Measurements from ENCODE around the gene N4BP2L1.

N4BP2L1 gene

DNA sequence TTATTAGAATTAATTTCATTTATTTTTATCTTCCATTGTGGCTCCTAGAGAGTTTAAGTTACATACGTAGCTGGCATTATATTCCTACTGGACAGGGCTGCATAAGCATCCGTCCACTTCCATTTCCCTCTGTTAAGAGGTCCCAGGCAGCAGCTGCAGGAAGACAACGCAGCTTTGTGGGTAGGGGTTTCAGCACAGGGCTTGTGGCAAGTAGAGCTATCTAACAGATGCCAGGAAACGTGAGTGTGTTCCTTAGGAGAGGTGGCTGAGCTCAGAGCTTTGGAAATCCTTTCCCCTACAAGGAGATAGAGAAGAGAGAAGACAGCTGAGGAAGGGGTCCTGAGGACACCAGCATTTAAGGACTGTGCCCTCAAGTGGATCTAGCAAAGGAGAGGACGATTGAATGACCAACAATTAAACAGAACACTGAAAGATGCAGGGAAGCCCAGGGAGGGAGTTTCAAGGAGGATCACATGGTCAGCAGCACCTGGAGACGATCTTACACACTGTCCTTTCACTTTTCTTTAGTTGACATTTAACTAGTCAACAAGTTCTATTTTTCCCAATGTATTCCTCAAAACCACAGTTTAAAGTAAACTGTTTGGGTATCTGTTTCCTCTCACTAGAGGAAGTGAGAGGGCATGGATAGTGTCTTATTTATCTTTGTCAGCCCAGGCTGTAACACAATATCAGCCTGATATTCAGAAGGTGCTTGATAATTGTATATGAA, 2.3 kb upstream of the N4BP2L1 start:
- no peak for DNase-seq

DNA sequence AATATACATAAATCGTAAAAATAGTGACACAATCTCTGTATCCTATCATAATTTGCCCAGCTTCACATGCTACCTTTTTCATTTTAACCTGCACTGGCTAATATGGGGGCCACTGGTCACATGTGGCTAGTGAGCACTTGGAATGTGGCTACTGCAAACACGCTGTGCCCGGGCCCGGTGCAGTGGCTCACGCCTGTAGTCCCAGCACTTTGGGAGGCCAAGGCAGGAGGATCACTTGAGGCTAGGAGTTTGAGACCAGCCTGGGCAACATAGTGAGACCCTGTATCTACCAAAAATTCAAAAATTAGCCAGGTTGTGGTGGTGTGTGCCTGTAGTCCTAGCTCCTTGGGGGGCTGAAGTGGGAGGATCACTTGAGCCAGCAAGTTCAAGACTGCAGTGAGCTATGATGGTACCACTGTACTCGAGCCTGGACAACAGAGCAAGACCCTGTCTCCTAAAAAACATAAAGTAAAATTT, 1.5 kb upstream of the N4BP2L1 start:
- no peak for DNase-seq

DNA sequence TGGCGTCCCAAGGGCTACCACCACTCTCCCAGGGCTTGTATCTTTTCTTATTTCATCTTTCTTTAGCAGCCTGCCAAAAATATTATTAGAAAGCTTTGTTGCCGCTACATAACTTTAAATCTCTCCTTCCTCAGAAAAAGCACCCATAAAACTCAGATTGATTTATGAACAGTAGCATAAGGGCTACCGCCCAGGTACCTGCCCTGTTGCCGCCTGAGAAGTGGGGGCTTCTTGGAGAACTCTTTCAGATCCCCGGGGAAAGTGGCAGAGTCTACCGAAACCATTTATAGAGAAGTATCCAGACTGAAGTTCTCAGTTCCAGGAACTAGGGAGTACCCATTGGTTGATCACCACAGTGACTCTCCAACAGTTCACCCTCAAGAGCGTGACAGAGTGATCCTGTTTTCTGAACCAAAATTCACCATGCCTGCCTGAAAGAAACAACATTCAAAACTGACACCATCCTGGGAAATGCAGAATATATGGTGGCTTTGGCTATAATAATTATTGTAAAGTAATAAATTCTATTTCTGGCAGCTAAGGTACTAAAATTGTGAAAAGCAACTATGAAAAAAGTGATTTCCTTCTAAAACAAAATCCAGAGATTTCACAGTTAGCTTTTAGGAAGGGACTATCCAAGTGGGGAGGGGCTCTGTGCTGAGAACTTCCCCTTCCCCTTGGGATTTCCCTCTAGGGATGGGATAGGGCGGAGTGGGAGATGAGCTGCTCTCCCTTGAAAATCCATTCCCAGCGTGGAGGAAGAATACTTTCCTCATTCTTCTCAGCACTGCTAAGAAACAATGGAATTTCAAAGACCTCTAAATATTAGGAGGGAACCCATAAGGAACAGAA, 877 bp upstream of the N4BP2L1 start:
- no peak for DNase-seq

DNA sequence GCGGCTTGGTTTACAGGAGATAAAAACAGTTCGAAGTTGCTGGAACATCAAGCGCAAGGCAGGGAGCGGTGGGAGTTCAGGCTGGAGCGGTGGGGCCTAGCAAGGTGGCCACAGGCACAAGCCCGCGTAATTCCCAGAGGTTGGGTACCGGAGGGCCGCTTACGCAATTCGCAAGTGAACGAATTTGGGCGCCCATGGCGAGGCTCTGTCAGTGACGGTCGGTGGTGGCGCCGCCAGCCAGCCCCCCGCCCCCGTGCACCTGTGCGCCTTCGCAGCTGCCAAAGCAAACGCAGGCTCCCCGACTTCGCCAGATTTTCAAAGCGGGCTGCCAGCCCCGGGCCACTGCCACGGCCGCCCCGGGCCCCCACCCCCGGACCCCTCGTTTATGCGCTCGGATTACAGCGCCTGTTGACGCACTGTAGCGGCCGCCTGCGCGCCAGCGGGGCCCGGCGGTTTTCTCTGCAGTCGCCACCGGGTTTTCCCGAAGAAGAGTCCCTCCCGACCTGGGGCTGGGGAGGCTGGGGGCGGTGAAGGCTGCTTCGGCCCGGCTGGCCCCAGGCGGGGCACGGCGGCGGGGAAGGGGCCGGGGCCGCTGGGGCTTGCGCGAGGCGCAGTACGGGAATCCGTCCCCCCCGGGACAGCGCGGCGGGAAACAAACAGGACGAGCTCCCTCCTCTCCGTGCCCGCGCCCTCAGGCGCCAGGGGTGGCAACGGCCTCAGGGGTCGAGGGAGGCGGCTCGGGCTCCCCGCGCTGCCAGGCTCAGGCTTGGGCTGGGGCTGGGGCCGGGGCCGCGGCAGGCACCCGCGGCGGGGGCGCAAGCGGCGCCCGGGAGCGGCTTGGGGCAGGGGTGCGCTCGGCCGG, 709 bp downstream of the N4BP2L1 start:
- DNase-seq: peak; percentile 28

DNA sequence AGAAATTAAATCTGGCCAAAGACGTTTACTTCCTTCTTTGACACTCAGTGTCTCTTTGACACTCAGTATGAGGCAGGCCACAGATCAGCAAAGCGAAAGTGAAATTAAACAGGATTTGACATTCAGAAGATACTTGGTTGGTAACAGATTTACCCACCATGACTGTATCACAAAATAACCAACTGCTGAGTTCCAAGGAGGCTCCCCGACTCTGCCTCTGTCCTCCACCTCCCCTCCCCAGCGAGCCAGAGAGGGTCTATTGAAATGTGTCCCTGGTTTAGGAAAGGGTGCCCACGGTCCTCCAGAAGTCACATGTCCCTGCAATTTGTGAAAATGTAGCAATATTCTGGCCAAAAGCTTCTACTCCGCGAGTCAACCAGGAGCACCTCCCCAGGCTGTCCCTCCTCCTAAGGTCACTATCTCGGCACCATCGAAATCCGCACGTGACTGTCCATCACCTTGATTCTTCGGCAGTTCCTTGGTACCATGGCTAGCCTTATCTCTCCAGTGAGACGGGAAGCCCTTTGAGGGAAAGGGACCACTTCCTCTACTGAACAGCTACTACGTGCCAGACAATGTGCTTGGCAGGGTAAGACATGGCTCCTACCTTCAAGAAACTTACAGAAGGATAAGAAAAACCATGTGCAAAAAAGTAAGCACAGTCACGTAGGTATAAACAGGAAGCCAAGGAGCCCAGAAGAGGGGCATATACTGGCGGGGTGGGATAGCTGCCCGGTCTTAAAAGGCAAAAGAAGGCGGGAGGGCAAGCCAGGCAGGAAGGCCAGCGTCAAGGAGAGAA, 1.5 kb downstream of the N4BP2L1 start:
- DNase-seq: no peak

DNA sequence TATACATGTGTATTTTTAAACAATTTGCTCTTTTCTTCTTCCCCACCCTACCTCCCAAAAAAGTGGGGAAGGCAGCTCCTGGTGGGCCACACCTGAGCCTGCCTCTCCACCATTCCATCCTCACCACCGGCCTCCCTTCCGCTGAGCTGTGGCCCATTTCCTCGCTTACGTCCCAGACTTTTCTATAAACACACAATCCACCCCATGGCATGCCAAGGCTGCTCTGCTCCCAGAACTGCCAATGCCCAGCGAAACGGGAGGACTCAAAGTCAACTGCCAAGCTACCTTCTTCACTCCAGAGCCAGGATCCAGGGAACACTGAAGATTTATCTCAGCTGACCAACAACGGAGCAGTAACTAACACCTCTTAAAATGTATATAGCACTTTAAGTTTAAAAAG, 2.8 kb downstream of the N4BP2L1 start:
- DNase-seq: no peak

DNA sequence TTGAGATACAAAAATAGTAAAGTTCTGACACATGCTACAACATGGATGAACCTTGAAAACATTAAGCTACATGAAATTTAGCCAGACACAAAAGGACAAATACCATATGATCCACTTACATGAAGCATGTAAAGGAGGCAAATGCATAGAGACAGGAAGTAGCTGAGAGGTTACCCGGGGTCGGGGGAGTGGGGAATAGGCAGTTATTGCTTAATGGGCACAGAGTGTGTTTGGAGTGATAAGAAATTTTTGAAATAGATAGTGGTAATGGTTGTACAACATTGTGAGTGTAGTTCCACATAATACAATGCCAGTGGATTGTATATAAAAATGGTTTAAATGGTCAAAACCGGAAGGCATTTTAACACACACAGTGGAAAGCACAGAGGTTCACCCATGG, 4.3 kb downstream of the N4BP2L1 start:
- DNase-seq: no peak

DNA sequence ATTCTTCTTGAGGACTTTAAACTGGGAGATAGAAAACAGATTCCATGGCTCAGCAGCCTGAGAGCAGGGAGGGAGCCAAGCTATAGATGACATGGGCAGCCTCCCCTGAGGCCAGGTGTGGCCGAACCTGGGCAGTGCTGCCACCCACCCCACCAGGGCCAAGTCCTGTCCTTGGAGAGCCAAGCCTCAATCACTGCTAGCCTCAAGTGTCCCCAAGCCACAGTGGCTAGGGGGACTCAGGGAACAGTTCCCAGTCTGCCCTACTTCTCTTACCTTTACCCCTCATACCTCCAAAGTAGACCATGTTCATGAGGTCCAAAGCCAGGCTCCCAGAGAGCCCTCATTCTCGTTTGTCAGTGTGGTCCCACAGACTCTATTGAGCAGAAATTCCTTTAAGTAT, 8.1 kb downstream of the N4BP2L1 start:
- DNase-seq: no peak

DNA sequence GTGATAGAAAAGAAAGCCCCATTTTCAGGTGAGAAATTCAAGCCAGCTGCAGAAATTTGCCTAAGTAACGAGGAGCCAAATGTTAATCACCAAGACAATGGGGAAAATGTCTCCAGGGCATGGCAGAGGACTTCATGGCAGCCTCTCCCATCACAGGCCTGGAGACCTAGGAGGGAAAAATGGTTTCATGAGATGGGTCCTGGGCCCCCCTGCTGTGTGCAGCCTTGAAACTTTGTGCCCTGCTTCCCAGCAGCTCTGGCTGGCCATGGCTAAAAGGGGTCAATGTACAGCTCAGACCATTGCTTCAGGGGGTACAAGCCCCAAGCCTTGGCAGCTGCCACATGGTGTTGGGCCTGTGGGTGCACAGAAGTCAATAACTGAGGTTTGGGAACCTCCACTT, 9.9 kb downstream of the N4BP2L1 start:
- no peak for DNase-seq

DNA sequence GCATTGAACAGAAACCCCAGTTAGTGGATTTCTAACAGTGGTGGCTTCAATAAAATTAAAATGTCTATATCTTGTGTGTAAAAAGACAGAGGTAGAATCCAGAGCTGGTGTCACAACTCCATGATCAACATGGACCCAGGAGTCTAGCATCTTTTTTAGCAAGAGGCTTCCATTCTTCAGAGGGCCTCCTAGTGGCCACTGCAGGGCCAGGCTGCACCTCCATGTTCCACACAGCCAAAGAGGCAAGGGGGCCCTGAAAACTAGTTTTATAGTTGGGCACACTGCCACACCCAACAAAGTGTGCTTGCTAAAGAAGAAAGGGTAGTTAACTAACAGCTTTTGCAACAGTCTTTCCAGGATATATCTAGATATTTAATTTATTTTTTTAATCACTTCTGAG, 12.9 kb downstream of the N4BP2L1 start:
- no peak for DNase-seq

DNA sequence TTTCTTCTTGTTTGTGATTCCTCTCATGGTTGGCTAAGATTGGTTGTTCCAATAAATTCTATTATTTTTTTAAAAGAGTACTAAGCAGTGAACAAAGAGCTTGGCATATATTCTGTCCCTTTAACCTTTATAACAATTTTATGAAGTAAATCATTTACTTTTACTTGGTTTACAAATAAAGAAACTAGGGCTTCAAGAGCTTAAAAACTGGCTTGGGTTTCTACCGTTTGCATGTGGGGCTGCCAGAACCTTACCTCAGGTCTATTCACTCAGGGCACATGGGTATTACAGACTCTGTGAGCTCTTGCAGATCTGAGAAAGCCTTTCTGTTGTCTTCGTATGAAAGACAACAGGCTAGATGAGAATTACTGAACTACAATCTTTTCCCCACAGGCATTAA, 13.3 kb downstream of the N4BP2L1 start:
- DNase-seq: no peak

DNA sequence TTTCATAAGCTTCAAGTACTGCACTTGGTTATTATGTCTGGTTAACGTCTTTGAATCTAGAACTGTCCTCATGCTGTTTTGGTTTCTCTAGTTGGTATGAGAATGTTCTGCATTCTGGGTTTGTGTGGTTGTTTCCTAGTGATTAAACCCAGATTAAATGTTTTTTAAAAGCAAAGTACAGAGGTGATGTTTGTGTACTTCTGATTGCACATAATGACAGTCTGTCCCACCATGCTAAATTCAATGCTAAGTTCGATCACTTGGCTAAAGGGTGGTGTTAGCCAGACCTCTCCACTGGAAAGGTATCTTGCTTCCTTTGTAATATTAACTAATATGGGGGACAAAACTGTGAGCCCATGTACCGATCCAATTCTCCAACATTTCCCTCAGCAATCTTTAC, 14.6 kb downstream of the N4BP2L1 start:
- DNase-seq: no peak

DNA sequence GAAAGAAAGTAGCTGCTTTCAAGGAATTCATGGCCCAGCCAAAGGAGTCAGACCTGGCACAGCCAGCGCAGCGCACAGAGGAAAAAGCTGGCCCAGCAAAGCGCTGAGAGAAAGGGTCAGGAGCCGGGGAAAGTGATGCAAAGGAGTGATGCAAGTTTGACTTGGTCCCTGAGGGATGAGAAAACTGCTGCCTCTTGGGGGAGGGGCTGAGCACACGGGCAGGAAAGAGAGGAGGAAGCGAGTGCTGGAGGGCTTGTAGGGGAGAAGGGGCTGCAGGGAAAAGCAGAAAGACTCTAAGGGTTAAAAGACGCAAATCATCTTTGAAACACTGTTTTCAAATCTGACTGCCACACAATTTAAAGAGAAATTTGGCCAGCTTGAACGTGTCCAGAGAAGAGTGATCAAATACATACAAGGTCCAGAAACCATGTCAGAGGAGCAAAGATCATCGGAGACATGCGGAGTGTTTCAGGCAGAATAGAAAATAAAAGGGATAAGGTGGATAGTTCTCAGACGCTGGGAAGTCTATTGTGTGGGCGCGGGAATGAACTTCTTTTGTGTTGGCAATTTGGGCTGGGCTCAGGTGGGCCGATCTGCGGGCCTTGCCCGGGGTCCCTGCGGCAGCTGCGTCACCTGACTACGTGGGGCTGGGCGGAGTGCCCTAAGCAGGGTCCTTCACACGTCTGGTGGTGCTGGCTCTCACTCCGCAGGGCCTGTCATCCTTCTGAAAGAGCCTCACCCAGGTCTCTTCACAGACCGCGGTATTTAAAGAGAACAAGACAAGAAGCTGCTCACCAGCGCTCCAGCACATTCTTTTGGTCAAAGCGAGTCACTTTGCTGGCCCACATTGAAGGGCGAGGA, 18.1 kb downstream of the N4BP2L1 start:
- DNase-seq: no peak

DNA sequence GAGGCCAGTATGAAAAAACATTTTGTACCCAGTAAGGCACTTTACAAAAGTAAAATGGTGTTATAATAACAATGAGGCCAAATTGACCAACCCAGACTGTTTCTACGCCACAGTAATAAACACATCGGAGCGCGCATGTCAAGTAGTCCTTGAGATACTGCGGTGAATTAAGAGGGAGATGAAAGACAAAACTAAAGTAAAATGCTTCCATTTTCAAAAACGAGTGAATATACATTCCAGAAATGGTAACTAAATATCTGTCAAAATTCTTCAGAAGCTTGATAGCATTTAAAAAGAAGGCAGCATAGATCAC, 19.0 kb downstream of the N4BP2L1 start:
- peak; percentile 15 for DNase-seq

DNA sequence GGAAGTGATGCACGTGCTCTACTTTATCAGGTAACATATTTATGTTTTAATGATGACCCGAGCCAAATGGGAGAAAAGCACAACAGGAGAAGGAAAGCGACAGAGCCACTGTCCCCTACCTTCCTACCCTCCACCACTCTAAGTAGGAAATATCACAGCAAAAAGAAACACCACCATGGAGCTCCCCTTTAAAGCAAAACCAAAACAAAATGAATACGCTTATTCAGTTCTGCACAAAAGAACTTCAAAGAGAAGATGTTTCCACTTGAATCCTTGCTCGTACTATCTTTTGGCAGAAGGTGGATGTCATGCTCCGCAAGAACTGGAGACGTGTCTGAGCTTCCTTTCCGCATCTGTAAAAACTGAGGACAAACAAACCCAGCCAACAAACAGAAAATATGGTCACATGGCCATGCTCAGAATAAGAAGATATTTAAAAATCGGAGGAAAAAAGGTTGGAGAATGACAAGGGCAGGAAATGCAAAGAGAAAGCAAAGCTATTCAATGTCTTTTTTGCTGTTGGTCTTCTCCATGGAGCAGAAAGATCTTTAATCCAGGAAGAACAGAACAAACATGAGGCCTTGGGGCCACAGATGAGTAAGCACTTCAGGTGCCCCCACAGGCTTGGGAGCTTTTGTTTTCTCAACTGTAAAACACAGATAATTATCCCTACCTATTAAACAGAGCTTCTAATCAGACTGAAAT, 19.5 kb downstream of the N4BP2L1 start:
- no peak for DNase-seq

DNA sequence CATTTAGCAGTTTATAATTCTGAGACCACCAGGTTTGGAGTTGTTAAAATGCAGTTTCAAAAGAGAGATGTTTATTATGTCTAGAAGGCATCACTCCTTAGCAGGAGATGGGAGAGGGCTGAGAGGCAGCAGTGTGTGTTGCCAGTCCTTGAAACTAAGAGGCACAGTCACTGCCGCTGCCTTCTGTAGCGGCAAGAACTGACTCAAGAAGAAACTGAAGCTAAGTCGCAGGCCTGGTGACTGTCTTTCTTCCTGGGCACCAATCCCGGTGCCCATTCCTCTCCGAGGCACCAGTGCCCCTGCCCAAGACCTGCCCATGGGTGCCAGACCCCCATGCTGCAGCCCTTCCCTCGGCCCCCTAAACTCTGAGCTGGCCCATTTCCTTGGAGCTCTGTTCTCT, 20.1 kb downstream of the N4BP2L1 start:
- DNase-seq: no peak

DNA sequence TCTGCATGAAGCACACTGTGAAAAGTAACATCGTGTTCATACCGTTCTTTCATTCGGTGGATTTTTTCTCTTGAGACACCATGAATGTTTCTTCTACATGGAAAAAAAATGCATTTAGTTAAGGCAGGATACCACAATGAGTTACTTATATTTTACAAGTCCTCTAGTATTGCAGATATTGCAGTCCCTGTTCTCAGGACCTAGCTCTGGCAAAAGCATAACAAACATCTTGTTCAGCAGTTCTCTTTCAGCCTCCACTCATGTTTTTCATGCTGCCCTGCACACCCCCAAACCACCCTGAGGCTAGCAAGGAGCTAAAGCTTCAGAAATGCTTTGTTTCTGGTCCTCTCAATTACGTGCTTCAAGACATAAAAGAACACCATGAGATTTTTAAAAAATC, 24.8 kb downstream of the N4BP2L1 start:
- DNase-seq: no peak

DNA sequence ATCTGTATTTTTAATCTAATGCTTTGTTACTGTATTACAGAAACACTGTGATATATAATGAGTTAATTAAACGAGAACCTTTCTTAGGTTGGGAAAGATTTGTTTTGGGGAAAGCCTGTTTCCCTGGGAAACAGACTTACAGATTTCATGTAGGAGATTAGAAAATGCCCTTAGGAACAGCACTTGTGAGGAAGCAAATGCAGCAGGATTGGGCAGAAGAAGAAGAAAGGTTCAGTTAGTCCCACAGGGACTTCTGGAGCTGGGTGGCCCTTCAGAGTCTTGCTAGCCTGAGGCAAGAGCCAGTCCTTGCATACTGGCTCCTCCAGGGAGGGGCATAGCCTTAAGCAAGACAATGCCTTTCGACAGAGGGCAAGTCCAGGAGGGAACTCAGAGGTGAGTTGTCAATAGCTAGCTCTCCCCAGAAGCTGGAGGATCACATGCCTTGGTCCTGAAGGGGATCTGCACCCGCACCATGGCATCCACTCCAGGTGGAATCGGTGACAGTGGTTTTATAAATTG, 36.8 kb downstream of the N4BP2L1 start:
- no peak for DNase-seq

DNA sequence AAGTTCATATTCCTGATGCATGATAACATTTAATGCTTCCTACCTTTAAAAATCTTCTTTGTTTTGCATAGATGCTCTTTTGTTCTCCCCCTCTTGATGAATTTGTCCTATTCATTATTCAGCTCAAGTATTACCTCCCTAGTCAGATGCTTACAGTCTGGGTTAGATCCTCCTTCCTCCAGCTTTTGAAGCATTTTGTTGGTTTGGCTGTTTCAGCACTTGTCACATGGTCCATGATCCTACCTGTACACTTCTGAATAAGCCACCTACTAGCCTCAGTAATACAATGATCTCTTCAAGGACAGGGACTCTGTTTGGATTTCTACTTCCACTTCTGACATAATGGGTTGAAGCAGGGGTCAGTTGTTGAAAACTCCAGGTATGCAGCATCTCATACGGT, 37.4 kb downstream of the N4BP2L1 start:
- no peak for DNase-seq

DNA sequence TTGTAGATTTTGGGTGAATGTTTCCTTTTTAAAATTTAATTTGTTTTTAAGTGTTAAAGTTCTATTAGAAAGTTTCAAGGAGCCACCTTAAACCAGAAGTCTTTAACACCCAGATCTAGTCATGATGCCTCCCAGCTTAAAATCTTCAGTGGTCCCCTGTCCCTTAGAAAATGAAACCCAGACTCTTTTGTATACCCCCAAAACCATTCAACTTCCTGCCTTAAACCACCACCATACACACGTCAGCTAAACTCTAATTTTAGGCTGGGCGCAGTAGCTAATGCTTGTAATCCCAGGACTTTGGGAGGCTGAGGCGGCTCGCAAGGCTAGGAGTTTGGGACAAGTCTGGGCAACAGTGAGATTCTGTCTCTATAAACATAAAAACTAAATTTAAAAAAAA, 37.9 kb downstream of the N4BP2L1 start:
- DNase-seq: no peak

DNA sequence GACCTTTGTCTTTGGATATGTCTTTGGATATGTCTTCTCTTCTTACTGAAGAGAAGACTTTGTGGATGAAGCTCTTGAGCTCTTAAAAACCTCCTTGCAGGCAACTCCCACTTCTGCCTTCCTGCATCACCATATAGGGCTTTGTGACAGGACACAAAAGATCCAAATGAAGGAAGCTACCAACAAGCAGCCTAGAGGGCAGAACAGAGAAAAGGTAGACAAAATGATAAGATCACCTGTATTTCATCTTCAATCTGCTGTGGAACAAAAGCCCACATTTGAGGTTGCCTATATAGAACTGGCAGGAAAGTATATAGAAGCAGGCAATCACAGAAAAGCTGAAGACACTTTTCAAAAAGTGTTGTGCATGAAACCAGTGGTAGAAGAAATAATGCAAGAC, 42.5 kb downstream of the N4BP2L1 start:
- no peak for DNase-seq
